Naive B cell (primary cell): ENCODE results near the gene ZNF48. TPM values are rescaled to one million over a fixed set of nuclear protein-coding genes. Genes with fewer than 3 reads are reported as not detected.
"Not testable (repeated sequence)": the region's sequence is repeated elsewhere in the genome, so short reads cannot be mapped to it uniquely, and the experiment has no call there.

ENCODE experiments used
- ATAC-seq, 2 donors: fragments of 150-1000 bp; cut with Tn5 transposase; 2 replicates each; pipeline ENCODE4 v1.10.0; 2021; ENCODE audit warnings: low read depth in 2 of 2, mild to moderate bottlenecking in 2 of 2, moderate library complexity in 2 of 2
- DNase-seq: peaks from one replicate; pipeline ENCODE4 v3.0.0; 2022
- H3K27ac Mint-ChIP-seq, 6 donors: one replicate each; pipeline ENCODE4 v1.8.0; 2020 to 2022; ENCODE audit warnings: mild to moderate bottlenecking in 6 of 6, mixed read lengths in 6 of 6, moderate library complexity in 5 of 6, inconsistent platforms in 2 of 6
- H3K27me3 Mint-ChIP-seq, 3 donors: one replicate each; pipeline ENCODE4 v1.8.0; 2021 to 2022; ENCODE audit warnings: mixed read lengths in 3 of 3, mild to moderate bottlenecking in 1 of 3
- H3K36me3 Mint-ChIP-seq, 2 donors: one replicate each; pipeline ENCODE4 v1.8.0; 2020 to 2022; ENCODE audit warnings: mixed read lengths in 2 of 2, inconsistent platforms in 1 of 2, mild to moderate bottlenecking in 1 of 2
- H3K4me1 Mint-ChIP-seq, 3 donors: one replicate each; pipeline ENCODE4 v1.8.0; 2020 to 2022; ENCODE audit warnings: mixed read lengths in 3 of 3, inconsistent platforms in 1 of 3, mild to moderate bottlenecking in 1 of 3, moderate library complexity in 1 of 3
- H3K4me3 Mint-ChIP-seq, 8 donors: one replicate each; pipeline ENCODE4 v1.8.0; 2020 to 2022; ENCODE audit warnings: mild to moderate bottlenecking in 8 of 8, mixed read lengths in 8 of 8, moderate library complexity in 8 of 8, inconsistent platforms in 2 of 8
- H3K9me3 Mint-ChIP-seq, 7 donors: one replicate each; pipeline ENCODE4 v1.8.0; 2020 to 2022; ENCODE audit warnings: mixed read lengths in 7 of 7, mild to moderate bottlenecking in 5 of 7, inconsistent platforms in 2 of 7, moderate library complexity in 1 of 7
- polyA plus RNA-seq, 6 donors: library from polyadenylated mRNA; unstranded; fragments of 300-500 nt; fragmentation: Illumina TruSeq; gene quantifications; one replicate each; pipeline ENCODE4 v1.2.3, GENCODE V29; 2021; ENCODE audit warnings: low read depth in 6 of 6

ZNF48 gene
- polyA plus RNA-seq, 6 donors from 2014 or later = 3.4 to 9.9 (median 7.0) TPM

GRCh38 chr16:30395992-30396585 is 869 bp downstream of the ZNF48 start:
- peak overlapping the region; percentile 77 to 97 (median 88) for H3K4me3 Mint-ChIP-seq

GRCh38 chr16:30396627-30397026 is 1.4 kb downstream of the ZNF48 start:
- H3K27ac Mint-ChIP-seq = peak overlapping the region in 1 of 6 donors; percentile 11
- H3K36me3 Mint-ChIP-seq, DNase-seq, ATAC-seq, H3K9me3 Mint-ChIP-seq, H3K27me3 Mint-ChIP-seq: not testable (repeated sequence)
- peak overlapping the region in 7 of 8 donors; percentile 24 to 97 (median 88) for H3K4me3 Mint-ChIP-seq
- H3K4me1 Mint-ChIP-seq = peaks cover 29 to 58% (median 46%) of the 10 kb centered on the region in 3 donors

More at GRCh38 chr16:30395992-30396585, 869 bp downstream of the ZNF48 start:
- Mint-ChIP-seq H3K4me1 (peaks cover 25 to 53% (median 41%) of the 10 kb centered on the region in 3 donors), H3K27ac (peak overlapping the region; percentile 3 to 96 (median 28)), H3K9me3 (no peaks in the 10 kb centered on the region), H3K36me3 (no peaks in the 10 kb centered on the region), H3K27me3 (no peaks in the 10 kb centered on the region)
- DNase-seq (no peak), ATAC-seq (no peak)

GRCh38 chr16:30397056-30397455 is 1.8 kb downstream of the ZNF48 start:
- Mint-ChIP-seq H3K27ac (peak overlapping the region in 2 of 6 donors; percentile 11 to 92), H3K4me1 (peaks cover 31 to 60% (median 49%) of the 10 kb centered on the region in 3 donors), H3K9me3 (no peaks in the 10 kb centered on the region), H3K27me3 (no peaks in the 10 kb centered on the region), H3K36me3 (no peaks in the 10 kb centered on the region), H3K4me3 (peak overlapping the region in 6 of 8 donors; percentile 24 to 97 (median 88))
- DNase-seq (no peak), ATAC-seq (no peak)

GRCh38 chr16:30397776-30398660 is 2.8 kb downstream of the ZNF48 start:
- Mint-ChIP-seq H3K36me3 (no peaks in the 10 kb centered on the region), H3K9me3 (no peaks in the 10 kb centered on the region), H3K27me3 (no peaks in the 10 kb centered on the region), H3K27ac (no peak overlapping the region), H3K4me3 (peak overlapping the region in 2 of 8 donors; percentile 10 to 97), H3K4me1 (peaks cover 31 to 60% (median 51%) of the 10 kb centered on the region in 3 donors)
- no peak for DNase-seq
- ATAC-seq = no peak

- Mint-ChIP-seq H3K4me1 (peaks cover 35 to 58% (median 56%) of the 10 kb centered on the region in 3 donors), H3K27me3 (no peaks in the 10 kb centered on the region), H3K9me3 (no peaks in the 10 kb centered on the region), H3K36me3 (no peaks in the 10 kb centered on the region), H3K4me3 (peak overlapping the region in 7 of 8 donors; percentile 35 to 89 (median 80)), H3K27ac (no peak overlapping the region)
- ATAC-seq = no peak
- DNase-seq = no peak
Observed at GRCh38 chr16:30398661-30399434, 3.6 kb downstream of the ZNF48 start.

- H3K27ac Mint-ChIP-seq = peak overlapping the region in 3 of 6 donors; percentile 19 to 89 (median 82)
- H3K36me3 Mint-ChIP-seq = no peaks in the 10 kb centered on the region
- H3K4me3 Mint-ChIP-seq = peak overlapping the region; percentile 84 to 94 (median 90)
- ATAC-seq (no peak), DNase-seq (no peak)
- H3K9me3 Mint-ChIP-seq = no peaks in the 10 kb centered on the region
- H3K27me3 Mint-ChIP-seq = no peaks in the 10 kb centered on the region
- peaks cover 32 to 51% (median 50%) of the 10 kb centered on the region in 3 donors for H3K4me1 Mint-ChIP-seq
Observed at GRCh38 chr16:30399435-30400186, 4.4 kb downstream of the ZNF48 start.

GRCh38 chr16:30401768-30402425 is 6.7 kb downstream of the ZNF48 start:
- DNase-seq (no peak), ATAC-seq (no peak)
- Mint-ChIP-seq H3K4me3 (peak overlapping the region; percentile 37 to 94 (median 88)), H3K9me3 (no peaks in the 10 kb centered on the region), H3K4me1 (peaks cover 20 to 40% (median 36%) of the 10 kb centered on the region in 3 donors), H3K27ac (no peak overlapping the region), H3K36me3 (no peaks in the 10 kb centered on the region), H3K27me3 (no peaks in the 10 kb centered on the region)

GRCh38 chr16:30406795-30407101 is 11.5 kb downstream of the ZNF48 start:
- DNase-seq (no peak), ATAC-seq (peak; percentile 23 to 35)
- peaks cover 23 to 33% (median 28%) of the 10 kb centered on the region in 3 donors for H3K4me1 Mint-ChIP-seq
- H3K27me3 Mint-ChIP-seq = no peaks in the 10 kb centered on the region
- peak overlapping the region; percentile 28 to 99 (median 94) for H3K27ac Mint-ChIP-seq
- no peaks in the 10 kb centered on the region for H3K9me3 Mint-ChIP-seq
- H3K4me3 Mint-ChIP-seq = peak overlapping the region; percentile 81 to 99 (median 97)
- no peaks in the 10 kb centered on the region for H3K36me3 Mint-ChIP-seq

- Mint-ChIP-seq H3K36me3 (peaks cover 0 to 5% of the 10 kb centered on the region in 2 donors), H3K27ac (peak within 1 kb of the TSS; percentile 28 to 99 (median 94)), H3K9me3 (no peaks in the 10 kb centered on the region), H3K4me1 (peaks cover 22 to 31% (median 28%) of the 10 kb centered on the region in 3 donors), H3K4me3 (peak within 1 kb of the TSS; percentile 81 to 99 (median 97)), H3K27me3 (no peaks in the 10 kb centered on the region)
- DNase-seq = peak; percentile 86
- peak; percentile 81 to 85 for ATAC-seq
Observed at GRCh38 chr16:30407102-30407803, 12.0 kb downstream of the ZNF48 start, which contains the start of gene ZNF771. ZNF771 (plus strand) TSS chr16:30407606; CDS start chr16:30408054, 448 bp downstream.

GRCh38 chr16:30407804-30408534 is 12.7 kb downstream of the ZNF48 start:
- Mint-ChIP-seq H3K4me3 (peak overlapping the region; percentile 76 to 97 (median 84)), H3K36me3 (peaks cover 0 to 6% of the 10 kb centered on the region in 2 donors), H3K9me3 (no peaks in the 10 kb centered on the region), H3K27ac (peak overlapping the region in 3 of 6 donors; percentile 43 to 85 (median 80)), H3K27me3 (no peaks in the 10 kb centered on the region), H3K4me1 (peaks cover 22 to 30% (median 28%) of the 10 kb centered on the region in 3 donors)
- DNase-seq (no peak), ATAC-seq (no peak)
